Measurements from ENCODE around the gene PAPOLA.

DNA sequence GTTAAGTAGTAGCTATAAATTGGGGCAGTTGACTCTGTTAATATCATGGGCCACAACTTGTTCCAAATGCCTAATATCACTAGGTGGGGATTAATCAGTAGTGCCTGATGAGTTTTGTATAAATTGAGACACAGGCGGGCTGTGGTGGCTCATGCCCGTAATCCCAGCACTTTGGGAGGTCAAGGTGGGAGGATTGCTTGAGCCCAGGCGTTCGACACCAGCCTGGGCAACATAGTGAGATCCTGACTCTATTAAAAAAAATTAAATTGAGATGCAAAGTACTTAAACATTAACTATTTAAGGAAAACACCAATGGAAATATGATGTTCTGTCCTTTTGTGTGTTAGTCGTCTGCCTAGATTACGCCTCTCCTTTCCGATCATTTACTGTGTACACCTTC lies 9.0 kb downstream of the PAPOLA start:
- no peak for TF ChIP-seq TEAD4 (IDR thresholded peaks at IDR 0.05)
- TF ChIP-seq, protein P1, sequence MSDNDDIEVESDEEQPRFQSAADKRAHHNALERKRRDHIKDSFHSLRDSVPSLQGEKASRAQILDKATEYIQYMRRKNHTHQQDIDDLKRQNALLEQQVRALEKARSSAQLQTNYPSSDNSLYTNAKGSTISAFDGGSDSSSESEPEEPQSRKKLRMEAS (IDR thresholded peaks at IDR 0.05) = no peak
- no peak for TF ChIP-seq TCF12 (IDR thresholded peaks at IDR 0.05; ENCODE audit: low read depth)
- TF ChIP-seq EGR1 (IDR thresholded peaks at IDR 0.05) = no peak
- no peak for TF ChIP-seq FOXM1 (IDR thresholded peaks at IDR 0.05; ENCODE audit: borderline replicate concordance, low read depth)
- TF ChIP-seq EP300 (IDR thresholded peaks at IDR 0.05; ENCODE audit: borderline replicate concordance) = no peak
- no peak for TF ChIP-seq TAF1 (IDR thresholded peaks at IDR 0.05; ENCODE audit: low read depth)
- no peak for TF ChIP-seq YY1 (IDR thresholded peaks at IDR 0.05; ENCODE audit: low read depth)
- TF ChIP-seq RAD21 (IDR thresholded peaks at IDR 0.05; ENCODE audit: low read depth) = no peak
- no peak for TF ChIP-seq CEBPB (IDR thresholded peaks at IDR 0.05)
- TF ChIP-seq, protein P2, sequence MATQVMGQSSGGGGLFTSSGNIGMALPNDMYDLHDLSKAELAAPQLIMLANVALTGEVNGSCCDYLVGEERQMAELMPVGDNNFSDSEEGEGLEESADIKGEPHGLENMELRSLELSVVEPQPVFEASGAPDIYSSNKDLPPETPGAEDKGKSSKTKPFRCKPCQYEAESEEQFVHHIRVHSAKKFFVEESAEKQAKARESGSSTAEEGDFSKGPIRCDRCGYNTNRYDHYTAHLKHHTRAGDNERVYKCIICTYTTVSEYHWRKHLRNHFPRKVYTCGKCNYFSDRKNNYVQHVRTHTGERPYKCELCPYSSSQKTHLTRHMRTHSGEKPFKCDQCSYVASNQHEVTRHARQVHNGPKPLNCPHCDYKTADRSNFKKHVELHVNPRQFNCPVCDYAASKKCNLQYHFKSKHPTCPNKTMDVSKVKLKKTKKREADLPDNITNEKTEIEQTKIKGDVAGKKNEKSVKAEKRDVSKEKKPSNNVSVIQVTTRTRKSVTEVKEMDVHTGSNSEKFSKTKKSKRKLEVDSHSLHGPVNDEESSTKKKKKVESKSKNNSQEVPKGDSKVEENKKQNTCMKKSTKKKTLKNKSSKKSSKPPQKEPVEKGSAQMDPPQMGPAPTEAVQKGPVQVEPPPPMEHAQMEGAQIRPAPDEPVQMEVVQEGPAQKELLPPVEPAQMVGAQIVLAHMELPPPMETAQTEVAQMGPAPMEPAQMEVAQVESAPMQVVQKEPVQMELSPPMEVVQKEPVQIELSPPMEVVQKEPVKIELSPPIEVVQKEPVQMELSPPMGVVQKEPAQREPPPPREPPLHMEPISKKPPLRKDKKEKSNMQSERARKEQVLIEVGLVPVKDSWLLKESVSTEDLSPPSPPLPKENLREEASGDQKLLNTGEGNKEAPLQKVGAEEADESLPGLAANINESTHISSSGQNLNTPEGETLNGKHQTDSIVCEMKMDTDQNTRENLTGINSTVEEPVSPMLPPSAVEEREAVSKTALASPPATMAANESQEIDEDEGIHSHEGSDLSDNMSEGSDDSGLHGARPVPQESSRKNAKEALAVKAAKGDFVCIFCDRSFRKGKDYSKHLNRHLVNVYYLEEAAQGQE (IDR thresholded peaks at IDR 0.05; ENCODE audit: low read depth) = no peak
- TF ChIP-seq, protein P3, sequence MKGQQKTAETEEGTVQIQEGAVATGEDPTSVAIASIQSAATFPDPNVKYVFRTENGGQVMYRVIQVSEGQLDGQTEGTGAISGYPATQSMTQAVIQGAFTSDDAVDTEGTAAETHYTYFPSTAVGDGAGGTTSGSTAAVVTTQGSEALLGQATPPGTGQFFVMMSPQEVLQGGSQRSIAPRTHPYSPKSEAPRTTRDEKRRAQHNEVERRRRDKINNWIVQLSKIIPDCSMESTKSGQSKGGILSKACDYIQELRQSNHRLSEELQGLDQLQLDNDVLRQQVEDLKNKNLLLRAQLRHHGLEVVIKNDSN (IDR thresholded peaks at IDR 0.05) = no peak
- no peak for TF ChIP-seq CREB1 (IDR thresholded peaks at IDR 0.05; ENCODE audit: low read depth)
